ENCODE data around the gene CHCHD3.
A peak's percentile ranks its signal among the peaks of the same experiment; 100 is the strongest.

The CHCHD3 gene

GRCh38 chr7:133099633-133100286 is 17.9 kb upstream of the CHCHD3 start:
- no peak for DNase-seq (ENCODE audit: extremely low read depth, insufficient read length)
- TF ChIP-seq CTCF (IDR thresholded peaks at IDR 0.05; ENCODE audit: insufficient read depth, low read length, poor library complexity, severe bottlenecking), result no peak
- H3K4me3 ChIP-seq (replicated peaks; ENCODE audit: low read depth, low read length), result no peak overlapping the region
- H3K36me3 ChIP-seq (ENCODE audit: control insufficient read depth, insufficient read depth, low read length), result no peaks in the 10 kb centered on the region
- H3K27me3 ChIP-seq (replicated peaks; ENCODE audit: control insufficient read depth, insufficient read depth, low read length), result peaks cover 2% of the 10 kb centered on the region; the same call in 1 of the 2 replicates

DNA sequence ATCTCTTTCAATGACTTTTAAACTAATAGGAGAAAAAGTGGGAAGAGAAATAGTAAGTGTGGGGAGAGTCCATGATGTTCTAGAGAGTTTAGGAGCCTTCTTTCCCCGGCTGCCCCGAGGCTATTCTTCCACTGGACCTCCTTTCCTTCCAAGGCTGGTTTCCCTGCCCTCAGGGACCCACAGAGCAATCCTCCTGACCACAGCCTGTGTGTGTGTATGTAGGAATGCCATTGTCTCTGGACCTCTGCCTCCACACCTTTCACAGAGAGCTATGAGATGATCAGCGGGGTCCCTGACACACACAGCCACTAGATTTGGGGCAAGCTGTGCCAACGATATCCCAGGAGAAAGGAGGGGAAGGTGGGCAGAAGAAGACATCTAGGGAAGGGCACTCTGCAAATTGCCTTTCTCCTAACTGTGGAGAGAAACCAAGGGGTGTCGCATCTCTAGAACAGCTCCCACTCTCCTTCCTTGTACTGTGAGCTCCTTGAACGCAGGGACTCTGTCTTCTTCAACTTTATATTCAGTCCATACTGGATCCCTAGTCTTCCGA is 13.3 kb upstream of the CHCHD3 start:
- TF ChIP-seq CTCF (IDR thresholded peaks at IDR 0.05; ENCODE audit: insufficient read depth, low read length, poor library complexity, severe bottlenecking), result no peak
- Histone ChIP-seq H3K4me3 (replicated peaks; ENCODE audit: low read depth, low read length) (no peak overlapping the region), H3K36me3 (ENCODE audit: control insufficient read depth, insufficient read depth, low read length) (no peaks in the 10 kb centered on the region), H3K27me3 (replicated peaks; ENCODE audit: control insufficient read depth, insufficient read depth, low read length) (peaks cover 2% of the 10 kb centered on the region; the same call in 1 of the 2 replicates)
- DNase-seq (ENCODE audit: extremely low read depth, insufficient read length), result no peak

DNA sequence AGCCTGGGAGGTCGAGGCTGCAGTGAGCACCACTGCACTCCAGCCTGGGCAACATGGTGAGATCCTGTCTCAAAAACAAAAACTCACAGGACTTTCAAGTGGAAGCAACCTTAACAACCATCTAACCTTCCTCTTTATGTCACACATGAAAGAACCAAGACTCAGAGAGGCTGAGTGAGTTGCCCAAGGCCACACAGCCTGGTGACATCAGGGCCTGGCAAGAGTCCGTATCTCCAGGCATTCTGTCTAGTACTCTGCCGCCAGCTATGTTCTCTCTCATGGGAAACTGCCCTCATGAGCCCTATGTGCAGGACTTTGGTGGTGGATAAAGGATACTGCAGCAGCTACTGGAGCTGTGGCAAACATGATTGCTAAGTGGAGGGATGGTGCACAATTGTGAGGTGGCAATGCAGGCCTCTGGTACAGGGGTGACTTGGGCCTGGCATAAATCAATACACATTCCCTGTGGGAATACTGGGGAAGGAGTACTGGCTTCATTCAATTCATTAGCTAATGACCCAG is 10.1 kb upstream of the CHCHD3 start:
- no peak for DNase-seq (ENCODE audit: extremely low read depth, insufficient read length)
- peaks cover 2% of the 10 kb centered on the region; the same call in 1 of the 2 replicates for H3K27me3 ChIP-seq (replicated peaks; ENCODE audit: control insufficient read depth, insufficient read depth, low read length)
- H3K4me3 ChIP-seq (replicated peaks; ENCODE audit: low read depth, low read length), result no peak overlapping the region
- no peak for TF ChIP-seq CTCF (IDR thresholded peaks at IDR 0.05; ENCODE audit: insufficient read depth, low read length, poor library complexity, severe bottlenecking)
- no peaks in the 10 kb centered on the region for H3K36me3 ChIP-seq (ENCODE audit: control insufficient read depth, insufficient read depth, low read length)

GRCh38 chr7:133082390-133082766 is 488 bp upstream of the CHCHD3 start:
- Histone ChIP-seq H3K4me3 (replicated peaks; ENCODE audit: low read depth, low read length) (no peak overlapping the region; the same call in 1 of the 2 replicates), H3K36me3 (ENCODE audit: control insufficient read depth, insufficient read depth, low read length) (no peaks in the 10 kb centered on the region; the same call in 1 of the 2 replicates), H3K27me3 (replicated peaks; ENCODE audit: control insufficient read depth, insufficient read depth, low read length) (no peaks in the 10 kb centered on the region)
- no peak for DNase-seq (ENCODE audit: extremely low read depth, insufficient read length)
- TF ChIP-seq CTCF (IDR thresholded peaks at IDR 0.05; ENCODE audit: insufficient read depth, low read length, poor library complexity, severe bottlenecking), result no peak

DNA sequence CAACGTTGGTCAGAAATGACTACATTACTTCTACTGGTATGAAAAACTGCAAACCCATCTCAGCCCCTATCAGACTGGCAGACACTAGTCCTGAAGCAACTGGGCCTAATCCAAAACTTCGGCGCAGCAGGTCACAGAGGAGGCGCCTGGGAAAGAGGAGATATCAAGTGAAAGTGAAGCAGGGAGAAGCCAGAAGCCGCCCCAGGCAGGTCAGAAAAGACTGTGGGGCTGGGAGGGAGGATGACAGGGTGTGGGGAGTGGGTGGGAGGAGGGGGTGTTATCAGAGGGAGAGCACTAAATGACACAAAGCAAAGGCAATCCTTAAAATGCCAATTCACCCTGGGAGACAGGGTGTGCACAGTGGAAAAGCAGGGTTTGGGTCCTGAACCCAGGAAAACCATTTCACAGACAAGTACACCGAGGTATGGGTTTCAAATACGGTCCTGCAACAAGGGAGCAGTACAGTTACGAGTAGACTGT is 731 bp downstream of the CHCHD3 start:
- no peaks in the 10 kb centered on the region for H3K27me3 ChIP-seq (replicated peaks; ENCODE audit: control insufficient read depth, insufficient read depth, low read length)
- no peak for TF ChIP-seq CTCF (IDR thresholded peaks at IDR 0.05; ENCODE audit: insufficient read depth, low read length, poor library complexity, severe bottlenecking)
- no peaks in the 10 kb centered on the region; the same call in none of the 2 replicates for H3K36me3 ChIP-seq (ENCODE audit: control insufficient read depth, insufficient read depth, low read length)
- H3K4me3 ChIP-seq (replicated peaks; ENCODE audit: low read depth, low read length), result peak overlapping the region; percentile 97
- no peak for DNase-seq (ENCODE audit: extremely low read depth, insufficient read length)

Data from GM06990 (cell line).